Stimulated activated naive CD4-positive, alpha-beta T cell treated with Interleukin-2 at 50 U/mL for 16 hours (primary cell): ENCODE results near the gene TOP2B.

Experiments
- DNase-seq: peaks from one replicate; lab custom pipeline; 2025; lab: John Stamatoyannopoulos, UW

The TOP2B gene

GRCh38 chr3:25581823-25582222 is 82.9 kb downstream of the TOP2B start:
- no peak for DNase-seq

GRCh38 chr3:25581335-25581734 is 83.4 kb downstream of the TOP2B start:
- no peak for DNase-seq

- no peak for DNase-seq
Observed at GRCh38 chr3:25580534-25580933, 84.2 kb downstream of the TOP2B start.

- no peak for DNase-seq
Observed at GRCh38 chr3:25578059-25578458, 86.6 kb downstream of the TOP2B start.

- DNase-seq: no peak
Observed at GRCh38 chr3:25576831-25577454, 87.8 kb downstream of the TOP2B start.

- no peak for DNase-seq
Observed at GRCh38 chr3:25576146-25576545, 88.6 kb downstream of the TOP2B start.

GRCh38 chr3:25575001-25575400 is 89.7 kb downstream of the TOP2B start:
- DNase-seq: no peak

- no peak for DNase-seq
Observed at GRCh38 chr3:25574172-25574765, 90.4 kb downstream of the TOP2B start.

- no peak for DNase-seq
Observed at GRCh38 chr3:25573386-25574171, 91.1 kb downstream of the TOP2B start.

- DNase-seq: no peak
Observed at GRCh38 chr3:25572919-25573385, 91.8 kb downstream of the TOP2B start.

GRCh38 chr3:25572336-25572735 is 92.4 kb downstream of the TOP2B start:
- DNase-seq: no peak

- DNase-seq: no peak
Observed at GRCh38 chr3:25571285-25571684, 93.4 kb downstream of the TOP2B start.

GRCh38 chr3:25568525-25569078 is 96.1 kb downstream of the TOP2B start:
- DNase-seq: no peak

GRCh38 chr3:25567806-25568524 is 96.7 kb downstream of the TOP2B start:
- no peak for DNase-seq

GRCh38 chr3:25567388-25567787 is 97.3 kb downstream of the TOP2B start:
- no peak for DNase-seq

- DNase-seq: no peak
Observed at GRCh38 chr3:25566358-25566920, 98.3 kb downstream of the TOP2B start.

- DNase-seq: no peak
Observed at GRCh38 chr3:25565807-25566206, 98.9 kb downstream of the TOP2B start.

GRCh38 chr3:25564075-25564474 is 100.6 kb downstream of the TOP2B start:
- no peak for DNase-seq

GRCh38 chr3:25563601-25564000 is 101.1 kb downstream of the TOP2B start:
- no peak for DNase-seq

GRCh38 chr3:25558796-25559195 is 105.9 kb downstream of the TOP2B start:
- no peak for DNase-seq

- DNase-seq: no peak
Observed at GRCh38 chr3:25558121-25558520, 106.6 kb downstream of the TOP2B start.

- DNase-seq: no peak
Observed at GRCh38 chr3:25557694-25558093, 107.0 kb downstream of the TOP2B start.
